ENCODE data around the gene SHISA8.

- TF ChIP-seq, protein P1, sequence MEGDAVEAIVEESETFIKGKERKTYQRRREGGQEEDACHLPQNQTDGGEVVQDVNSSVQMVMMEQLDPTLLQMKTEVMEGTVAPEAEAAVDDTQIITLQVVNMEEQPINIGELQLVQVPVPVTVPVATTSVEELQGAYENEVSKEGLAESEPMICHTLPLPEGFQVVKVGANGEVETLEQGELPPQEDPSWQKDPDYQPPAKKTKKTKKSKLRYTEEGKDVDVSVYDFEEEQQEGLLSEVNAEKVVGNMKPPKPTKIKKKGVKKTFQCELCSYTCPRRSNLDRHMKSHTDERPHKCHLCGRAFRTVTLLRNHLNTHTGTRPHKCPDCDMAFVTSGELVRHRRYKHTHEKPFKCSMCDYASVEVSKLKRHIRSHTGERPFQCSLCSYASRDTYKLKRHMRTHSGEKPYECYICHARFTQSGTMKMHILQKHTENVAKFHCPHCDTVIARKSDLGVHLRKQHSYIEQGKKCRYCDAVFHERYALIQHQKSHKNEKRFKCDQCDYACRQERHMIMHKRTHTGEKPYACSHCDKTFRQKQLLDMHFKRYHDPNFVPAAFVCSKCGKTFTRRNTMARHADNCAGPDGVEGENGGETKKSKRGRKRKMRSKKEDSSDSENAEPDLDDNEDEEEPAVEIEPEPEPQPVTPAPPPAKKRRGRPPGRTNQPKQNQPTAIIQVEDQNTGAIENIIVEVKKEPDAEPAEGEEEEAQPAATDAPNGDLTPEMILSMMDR (IDR thresholded peaks at IDR 0.05; ENCODE audit: poor library complexity, severe bottlenecking): no peak
- TF ChIP-seq POLR2AphosphoS5 (IDR thresholded peaks at IDR 0.05) (no peak), RAD21 (conservative IDR thresholded peaks at IDR 0.05) (no peak)
Measured at GRCh38 chr22:41914611-41915034, 251 bp downstream of the SHISA8 start.

Measured in neural cell (in vitro differentiated cells).